Hepatocyte (in vitro differentiated cells): ENCODE measurements around the gene PLRG1. TPM values are rescaled to one million over a fixed set of nuclear protein-coding genes. Genes with fewer than 3 reads are reported as not detected.

ENCODE experiments used
- DNase-seq: peaks from one replicate; pipeline ENCODE4 v3.0.0-alpha.2; 2016; ENCODE audit warnings: low spot score
- H2AFZ ChIP-seq: fragments of 200-600 bp; sonication (generic); 2 replicates; pipeline ENCODE4 v1.6.0; 2016; ENCODE audit warnings: antibody characterized with exemption, mild to moderate bottlenecking
- H3K27ac ChIP-seq: fragments of 200-600 bp; sonication (generic); 2 replicates; pipeline ENCODE4 v1.5.1; 2016; ENCODE audit warnings: mild to moderate bottlenecking
- H3K27me3 ChIP-seq: fragments of 200-600 bp; sonication (generic); 2 replicates; pipeline ENCODE4 v1.6.1; 2016
- H3K36me3 ChIP-seq: fragments of 200-600 bp; sonication (generic); replicated peaks from 2 replicates; pipeline ENCODE4 v1.5.1; 2016; ENCODE audit warnings: low read depth; ENCODE audit not compliant: insufficient read depth
- H3K4me1 ChIP-seq: fragments of 200-600 bp; sonication (generic); 2 replicates; pipeline ENCODE4 v1.5.1; 2016; ENCODE audit warnings: mild to moderate bottlenecking, moderate library complexity; ENCODE audit not compliant: insufficient read depth
- H3K4me2 ChIP-seq: fragments of 200-600 bp; sonication (generic); 2 replicates; pipeline ENCODE4 v1.6.0; 2016
- H3K4me3 ChIP-seq: fragments of 200-600 bp; sonication (generic); 2 replicates; pipeline ENCODE4 v1.5.1; 2016; ENCODE audit warnings: mild to moderate bottlenecking
- H3K79me2 ChIP-seq: fragments of 200-600 bp; sonication (generic); 2 replicates; pipeline ENCODE4 v1.6.0; 2017; ENCODE audit warnings: mild to moderate bottlenecking
- H3K9me2 ChIP-seq: fragments of 200-600 bp; sonication (generic); replicated peaks from 2 replicates; pipeline ENCODE4 v1.6.0; 2017; ENCODE audit warnings: mild to moderate bottlenecking; ENCODE audit not compliant: insufficient read depth
- H3K9me3 ChIP-seq: fragments of 200-600 bp; sonication (generic); 2 replicates; pipeline ENCODE4 v1.5.1; 2016; ENCODE audit warnings: low read depth, mild to moderate bottlenecking
- H4K20me1 ChIP-seq: fragments of 200-600 bp; sonication (generic); 2 replicates; pipeline ENCODE4 v1.6.0; 2016; ENCODE audit warnings: mild to moderate bottlenecking; ENCODE audit not compliant: insufficient read depth, poor library complexity, severe bottlenecking
- EZH2 ChIP-seq: fragments of 200-600 bp; sonication (generic); IDR thresholded peaks from 2 replicates; pipeline ENCODE4 v1.6.1; 2016; ENCODE audit warnings: antibody characterized with exemption, mild to moderate bottlenecking, borderline replicate concordance
- EZH2phosphoT487 ChIP-seq: fragments of 200-600 bp; sonication (generic); IDR thresholded peaks from one replicate; pipeline ENCODE4 v1.6.1; 2018; ENCODE audit warnings: antibody characterized with exemption, mild to moderate bottlenecking, low read depth, moderate library complexity; ENCODE audit not compliant: unreplicated experiment, severe bottlenecking
- WGBS: methylation state at CpG from one replicate; pipeline ENCODE4 v1.1.6; 2016; ENCODE audit warnings: low lambda C conversion rate; ENCODE audit errors: missing lambda C conversion rate; 5-methylcytosine and 5-hydroxymethylcytosine counted together
- polyA plus RNA-seq: library from polyadenylated mRNA; unstranded; fragments of >200 nt; fragmentation: Nextera tagmentation; extraction: Ambion mirVana; gene quantifications from 2 replicates; pipeline ENCODE4 v1.2.1, GENCODE V29; 2016
- total RNA-seq: library from RNA; depleted of rRNA; stranded (reverse); fragments of >200 nt; gene quantifications from 2 replicates; pipeline ENCODE4 v1.2.3, GENCODE V29; 2014
- TF ChIP-seq, protein P1 (sequence below): fragments of 200-600 bp; sonication (generic); IDR thresholded peaks from 2 replicates; pipeline ENCODE4 v1.5.1; 2016; ENCODE audit warnings: antibody characterized with exemption, mild to moderate bottlenecking; ENCODE audit not compliant: poor library complexity

Gene PLRG1
- total and polyA plus RNA-seq, 2 experiments from 2014 or later = 54.4 to 63.9 TPM

DNA sequence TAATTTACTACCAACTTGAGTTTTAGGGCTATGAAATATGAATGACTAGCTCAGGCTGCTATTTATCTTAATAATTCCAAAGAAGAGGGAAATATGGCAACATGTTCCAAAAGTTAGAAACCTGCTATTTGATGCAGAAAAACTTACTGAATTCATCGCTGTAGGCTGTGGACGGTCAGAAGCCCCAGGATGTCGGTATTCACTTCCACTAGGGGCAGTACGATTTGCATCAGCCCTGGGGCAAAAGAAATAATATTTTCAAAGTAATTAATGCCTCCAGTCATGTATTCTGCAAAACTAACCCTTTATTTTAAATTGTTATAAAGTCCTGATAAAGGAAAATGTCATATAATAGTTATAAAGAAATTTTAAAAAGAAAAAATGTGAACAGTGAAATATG lies 4.5 kb downstream of the PLRG1 start:
- Histone ChIP-seq H3K9me3 (no peaks in the 10 kb centered on the region), H3K79me2 (peaks cover 31% of the 10 kb centered on the region), H3K4me1 (peaks cover 15% of the 10 kb centered on the region), H3K4me3 (no peak overlapping the region), H2AFZ (no peak overlapping the region), H3K4me2 (no peak overlapping the region), H3K9me2 (no peaks in the 10 kb centered on the region), H4K20me1 (peaks cover 12% of the 10 kb centered on the region), H3K36me3 (no peaks in the 10 kb centered on the region), H3K27ac (no peak overlapping the region), H3K27me3 (no peaks in the 10 kb centered on the region)
- DNase-seq = no peak
- TF ChIP-seq EZH2 (no peak), EZH2phosphoT487 (no peak)
- TF ChIP-seq, protein P1, sequence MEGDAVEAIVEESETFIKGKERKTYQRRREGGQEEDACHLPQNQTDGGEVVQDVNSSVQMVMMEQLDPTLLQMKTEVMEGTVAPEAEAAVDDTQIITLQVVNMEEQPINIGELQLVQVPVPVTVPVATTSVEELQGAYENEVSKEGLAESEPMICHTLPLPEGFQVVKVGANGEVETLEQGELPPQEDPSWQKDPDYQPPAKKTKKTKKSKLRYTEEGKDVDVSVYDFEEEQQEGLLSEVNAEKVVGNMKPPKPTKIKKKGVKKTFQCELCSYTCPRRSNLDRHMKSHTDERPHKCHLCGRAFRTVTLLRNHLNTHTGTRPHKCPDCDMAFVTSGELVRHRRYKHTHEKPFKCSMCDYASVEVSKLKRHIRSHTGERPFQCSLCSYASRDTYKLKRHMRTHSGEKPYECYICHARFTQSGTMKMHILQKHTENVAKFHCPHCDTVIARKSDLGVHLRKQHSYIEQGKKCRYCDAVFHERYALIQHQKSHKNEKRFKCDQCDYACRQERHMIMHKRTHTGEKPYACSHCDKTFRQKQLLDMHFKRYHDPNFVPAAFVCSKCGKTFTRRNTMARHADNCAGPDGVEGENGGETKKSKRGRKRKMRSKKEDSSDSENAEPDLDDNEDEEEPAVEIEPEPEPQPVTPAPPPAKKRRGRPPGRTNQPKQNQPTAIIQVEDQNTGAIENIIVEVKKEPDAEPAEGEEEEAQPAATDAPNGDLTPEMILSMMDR = no peak
- 92% methylated on average over 4 of the region's 4 CpGs for WGBS

DNA sequence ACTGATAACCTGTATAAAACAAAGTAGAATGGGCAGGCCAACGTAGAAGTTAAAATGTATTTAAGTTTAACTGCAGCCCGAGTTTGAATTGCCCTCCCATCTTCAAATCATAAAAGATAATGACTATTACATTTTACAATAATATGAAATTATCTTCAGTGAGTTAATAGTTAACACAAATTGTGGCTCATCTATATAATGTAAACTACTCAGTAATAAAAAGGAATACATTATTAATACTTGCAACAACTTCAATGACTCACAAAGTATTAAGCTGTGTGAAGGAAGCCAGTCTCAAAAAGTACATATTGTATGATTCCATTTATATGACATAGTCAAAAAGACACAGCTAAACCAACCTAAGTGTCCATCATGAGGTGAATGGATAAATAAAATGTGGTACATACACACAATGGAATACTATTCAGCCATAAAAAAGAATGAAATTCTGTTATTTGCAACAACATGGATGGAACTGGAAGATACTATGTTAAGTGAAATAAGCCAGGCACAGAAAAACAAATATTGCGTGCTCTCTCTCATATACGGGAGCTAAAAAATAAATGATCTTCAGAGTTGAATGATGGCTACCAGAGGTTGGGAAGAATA lies 7.8 kb downstream of the PLRG1 start:
- no peaks in the 10 kb centered on the region for H3K36me3 ChIP-seq

DNA sequence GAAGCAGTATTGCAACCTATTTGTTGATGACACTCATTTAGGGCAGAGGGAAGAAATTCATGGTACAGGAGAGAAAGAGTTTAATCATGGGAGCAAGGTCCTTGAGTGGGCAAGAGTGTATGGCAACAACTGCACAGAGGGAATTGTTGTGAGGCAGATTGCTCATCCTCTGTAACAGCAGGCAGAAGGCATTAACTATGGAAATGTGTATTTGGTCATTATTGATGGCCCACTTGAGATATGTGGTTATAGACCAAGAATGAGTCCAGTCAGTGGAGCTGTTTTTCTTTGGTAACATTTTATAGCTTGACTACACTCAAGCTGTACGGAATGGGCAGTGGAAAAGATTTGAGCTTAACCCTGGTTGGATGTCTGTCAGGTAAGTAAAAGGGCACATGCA lies 15.9 kb downstream of the PLRG1 start:
- Histone ChIP-seq H3K4me1 (no peaks in the 10 kb centered on the region), H3K27me3 (no peaks in the 10 kb centered on the region), H3K27ac (no peak overlapping the region), H3K9me3 (no peaks in the 10 kb centered on the region), H3K36me3 (no peaks in the 10 kb centered on the region), H3K4me2 (no peak overlapping the region), H3K9me2 (no peaks in the 10 kb centered on the region), H4K20me1 (peaks cover 3% of the 10 kb centered on the region), H3K4me3 (no peak overlapping the region), H2AFZ (no peak overlapping the region), H3K79me2 (no peaks in the 10 kb centered on the region)
- TF ChIP-seq, protein P1 = no peak
- no peak for TF ChIP-seq EZH2phosphoT487
- TF ChIP-seq EZH2 = no peak
- WGBS = 91% methylated on average over 1 of the region's 1 CpG
- DNase-seq = no peak

More for the DNA sequence above, 7.8 kb downstream of the PLRG1 start:
- H3K4me3 ChIP-seq = no peak overlapping the region
- H3K4me2 ChIP-seq = no peak overlapping the region
- no peaks in the 10 kb centered on the region for H3K9me3 ChIP-seq
- no peaks in the 10 kb centered on the region for H3K27me3 ChIP-seq
- H3K9me2 ChIP-seq = no peaks in the 10 kb centered on the region
- no peak overlapping the region for H2AFZ ChIP-seq
- peaks cover 3% of the 10 kb centered on the region for H4K20me1 ChIP-seq
- no peak overlapping the region for H3K27ac ChIP-seq
- H3K79me2 ChIP-seq = peaks cover 3% of the 10 kb centered on the region
- TF ChIP-seq EZH2 (no peak), EZH2phosphoT487 (no peak)
- TF ChIP-seq, protein P1 = no peak
- WGBS = 94% methylated on average over 4 of the region's 4 CpGs
- DNase-seq = no peak
- no peaks in the 10 kb centered on the region for H3K4me1 ChIP-seq
